Esophagus muscularis mucosa (tissue), 4 donors: ENCODE data around the gene SCAMP2.

Source experiments
- EP300 ChIP-seq: sonication (generic); formaldehyde crosslinking; IDR thresholded peaks from one replicate; pipeline ENCODE4 v1.6.1; 2017; ENCODE audit warnings: antibody characterized with exemption
- POLR2A ChIP-seq: fragments of 450-650 bp; IDR thresholded peaks from one replicate; pipeline ENCODE4 v1.6.1; 2017; ENCODE audit warnings: antibody characterized with exemption, moderate library complexity, mild to moderate bottlenecking, low read depth
- POLR2AphosphoS5 ChIP-seq, 2 donors: sonication (generic); formaldehyde crosslinking; IDR thresholded peaks; one replicate each; pipeline ENCODE4 v1.6.1; 2017; ENCODE audit warnings: antibody characterized with exemption in 2 of 2
- TF ChIP-seq, protein P1 (sequence below), 3 experiments: fragments of 200-600 bp in 2 of 3; fragments of 450-650 bp in 1 of 3; sonication (generic) in 2 of 3; IDR thresholded peaks; one replicate each; pipeline ENCODE4 v1.5.1; 2017 to 2019; ENCODE audit warnings: antibody characterized with exemption in 3 of 3, mild to moderate bottlenecking in 2 of 3, moderate library complexity in 1 of 3

GRCh38 chr15:74828835-74829234, 44.3 kb downstream of the SCAMP2 start:
- TF ChIP-seq, protein P1, sequence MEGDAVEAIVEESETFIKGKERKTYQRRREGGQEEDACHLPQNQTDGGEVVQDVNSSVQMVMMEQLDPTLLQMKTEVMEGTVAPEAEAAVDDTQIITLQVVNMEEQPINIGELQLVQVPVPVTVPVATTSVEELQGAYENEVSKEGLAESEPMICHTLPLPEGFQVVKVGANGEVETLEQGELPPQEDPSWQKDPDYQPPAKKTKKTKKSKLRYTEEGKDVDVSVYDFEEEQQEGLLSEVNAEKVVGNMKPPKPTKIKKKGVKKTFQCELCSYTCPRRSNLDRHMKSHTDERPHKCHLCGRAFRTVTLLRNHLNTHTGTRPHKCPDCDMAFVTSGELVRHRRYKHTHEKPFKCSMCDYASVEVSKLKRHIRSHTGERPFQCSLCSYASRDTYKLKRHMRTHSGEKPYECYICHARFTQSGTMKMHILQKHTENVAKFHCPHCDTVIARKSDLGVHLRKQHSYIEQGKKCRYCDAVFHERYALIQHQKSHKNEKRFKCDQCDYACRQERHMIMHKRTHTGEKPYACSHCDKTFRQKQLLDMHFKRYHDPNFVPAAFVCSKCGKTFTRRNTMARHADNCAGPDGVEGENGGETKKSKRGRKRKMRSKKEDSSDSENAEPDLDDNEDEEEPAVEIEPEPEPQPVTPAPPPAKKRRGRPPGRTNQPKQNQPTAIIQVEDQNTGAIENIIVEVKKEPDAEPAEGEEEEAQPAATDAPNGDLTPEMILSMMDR (IDR thresholded peaks at IDR 0.05) = no peak
- TF ChIP-seq POLR2A (no peak), POLR2AphosphoS5 (IDR thresholded peaks at IDR 0.05) (no peak), EP300 (no peak)
